Neural cell (in vitro differentiated cells): ENCODE measurements around the gene SRP68. TPM values are rescaled to one million over a fixed set of nuclear protein-coding genes. Genes with fewer than 3 reads are reported as not detected.

Experiments used
- H2AFZ ChIP-seq: fragments of 200-600, 300-800 bp; sonication (generic), shearing (Covaris generic); 2 replicates; pipeline ENCODE4 v1.6.0; 2014; ENCODE audit warnings: low read depth, mild to moderate bottlenecking, antibody characterized with exemption, low read length, moderate library complexity
- H3F3A ChIP-seq: fragments of 200-600 bp; shearing (Covaris generic); 2 replicates; pipeline ENCODE4 v1.6.1; 2016; ENCODE audit warnings: mild to moderate bottlenecking, moderate library complexity, mixed read lengths, antibody characterized with exemption, low read length; ENCODE audit not compliant: insufficient read depth, poor library complexity, severe bottlenecking
- H3K27ac ChIP-seq: fragments of 200-600, 300-800 bp; sonication (generic), shearing (Covaris generic); 2 replicates; pipeline ENCODE4 v1.5.1; 2014; ENCODE audit warnings: mild to moderate bottlenecking, low read length, moderate library complexity
- H3K27me3 ChIP-seq: fragments of 300-800, 200-600 bp; sonication (generic), shearing (Covaris generic); 2 replicates; pipeline ENCODE4 v1.6.0; 2014; ENCODE audit warnings: mild to moderate bottlenecking, low read depth, low read length, moderate library complexity; ENCODE audit not compliant: insufficient read depth
- H3K36me3 ChIP-seq: fragments of 300-800, 200-600 bp; sonication (generic), shearing (Covaris generic); 2 replicates; pipeline ENCODE4 v1.5.1; 2014; ENCODE audit warnings: mild to moderate bottlenecking, antibody characterized with exemption, low read length, moderate library complexity; ENCODE audit not compliant: insufficient read depth
- H3K4me2 ChIP-seq: fragments of 300-800, 200-600 bp; sonication (generic), shearing (Covaris generic); 2 replicates; pipeline ENCODE4 v1.6.0; 2014; ENCODE audit warnings: mild to moderate bottlenecking, low read length
- H3K4me3 ChIP-seq: fragments of 300-800, 200-600 bp; sonication (generic), shearing (Covaris generic); 2 replicates; pipeline ENCODE4 v1.5.1; 2014; ENCODE audit warnings: mild to moderate bottlenecking, low read length, moderate library complexity
- H3K79me2 ChIP-seq: fragments of 200-600 bp; shearing (Covaris generic); replicated peaks from 2 replicates; pipeline ENCODE4 v1.6.0; 2014; ENCODE audit warnings: mild to moderate bottlenecking, low read length, moderate library complexity; ENCODE audit not compliant: insufficient read depth
- H3K9ac ChIP-seq: fragments of 300-800, 200-600 bp; sonication (generic), shearing (Covaris generic); 2 replicates; pipeline ENCODE4 v1.6.1; 2016; ENCODE audit warnings: mild to moderate bottlenecking, low read length, mixed read lengths
- H3K9me2 ChIP-seq: fragments of 200-600 bp; shearing (Covaris generic); 2 replicates; pipeline ENCODE4 v1.6.1; 2016; ENCODE audit warnings: mild to moderate bottlenecking, low read length, mixed read lengths; ENCODE audit not compliant: insufficient read depth
- H3K9me3 ChIP-seq: fragments of 200-600, 300-800 bp; sonication (generic), shearing (Covaris generic); 2 replicates; pipeline ENCODE4 v1.6.1; 2016; ENCODE audit warnings: mild to moderate bottlenecking, mixed run types, low read length, moderate library complexity, mixed read lengths
- H4K20me1 ChIP-seq: fragments of 200-600 bp; shearing (Covaris generic); 2 replicates; pipeline ENCODE4 v1.6.1; 2016; ENCODE audit warnings: mild to moderate bottlenecking, mixed run types; ENCODE audit not compliant: insufficient read depth
- EP300 ChIP-seq: fragments of 450-650 bp; conservative IDR thresholded peaks from 2 replicates; pipeline ENCODE4 v1.6.1; 2014; ENCODE audit warnings: antibody characterized with exemption, mild to moderate bottlenecking, moderate library complexity; ENCODE audit not compliant: poor library complexity, severe bottlenecking
- EZH2 ChIP-seq: fragments of 200-600, 300-800 bp; shearing (Covaris generic), sonication (generic); IDR thresholded peaks from 2 replicates; pipeline ENCODE4 v1.6.1; 2014; ENCODE audit warnings: antibody characterized with exemption, low read length, borderline replicate concordance, mild to moderate bottlenecking; ENCODE audit not compliant: insufficient read depth, poor library complexity, severe bottlenecking
- MXI1 ChIP-seq: fragments of 450-650 bp; conservative IDR thresholded peaks from 2 replicates; pipeline ENCODE4 v1.6.1; 2014; ENCODE audit warnings: antibody characterized with exemption, mild to moderate bottlenecking; ENCODE audit not compliant: poor library complexity, severe bottlenecking
- POLR2AphosphoS5 ChIP-seq: IDR thresholded peaks from 2 replicates; pipeline ENCODE4 v1.6.1; 2012
- RAD21 ChIP-seq: fragments of 450-650 bp; conservative IDR thresholded peaks from 2 replicates; pipeline ENCODE4 v1.6.1; 2014; ENCODE audit warnings: antibody characterized with exemption, mild to moderate bottlenecking, moderate library complexity
- SMC3 ChIP-seq: fragments of 450-650 bp; conservative IDR thresholded peaks from 2 replicates; pipeline ENCODE4 v1.6.1; 2014; ENCODE audit warnings: antibody characterized with exemption, mild to moderate bottlenecking, moderate library complexity; ENCODE audit not compliant: poor library complexity
- TAF1 ChIP-seq: IDR thresholded peaks from 2 replicates; pipeline ENCODE4 v1.6.1; 2012; ENCODE audit warnings: low read depth
- polyA minus RNA-seq: library from RNA; depleted of rRNA, polyadenylated mRNA; stranded (reverse); fragments of >200 nt; gene quantifications from 2 replicates; pipeline ENCODE4 v1.2.3, GENCODE V29; 2014
- polyA plus RNA-seq: library from polyadenylated mRNA; depleted of rRNA; stranded (reverse); fragments of >200 nt; gene quantifications from 2 replicates; pipeline ENCODE4 v1.2.3, GENCODE V29; 2014
- TF ChIP-seq, protein P1 (sequence below): fragments of 450-650 bp; IDR thresholded peaks from 2 replicates; pipeline ENCODE4 v1.5.1; 2014; ENCODE audit warnings: antibody characterized with exemption, mild to moderate bottlenecking, moderate library complexity; ENCODE audit not compliant: poor library complexity, severe bottlenecking
- TF ChIP-seq, protein P2 (sequence below): IDR thresholded peaks from 2 replicates; pipeline ENCODE4 v1.6.1; 2012; ENCODE audit warnings: borderline replicate concordance

Gene SRP68
- polyA plus RNA-seq (22.3 and 26.3 TPM in 2 replicates), polyA minus RNA-seq (27.3 and 30.0 TPM in 2 replicates)

DNA sequence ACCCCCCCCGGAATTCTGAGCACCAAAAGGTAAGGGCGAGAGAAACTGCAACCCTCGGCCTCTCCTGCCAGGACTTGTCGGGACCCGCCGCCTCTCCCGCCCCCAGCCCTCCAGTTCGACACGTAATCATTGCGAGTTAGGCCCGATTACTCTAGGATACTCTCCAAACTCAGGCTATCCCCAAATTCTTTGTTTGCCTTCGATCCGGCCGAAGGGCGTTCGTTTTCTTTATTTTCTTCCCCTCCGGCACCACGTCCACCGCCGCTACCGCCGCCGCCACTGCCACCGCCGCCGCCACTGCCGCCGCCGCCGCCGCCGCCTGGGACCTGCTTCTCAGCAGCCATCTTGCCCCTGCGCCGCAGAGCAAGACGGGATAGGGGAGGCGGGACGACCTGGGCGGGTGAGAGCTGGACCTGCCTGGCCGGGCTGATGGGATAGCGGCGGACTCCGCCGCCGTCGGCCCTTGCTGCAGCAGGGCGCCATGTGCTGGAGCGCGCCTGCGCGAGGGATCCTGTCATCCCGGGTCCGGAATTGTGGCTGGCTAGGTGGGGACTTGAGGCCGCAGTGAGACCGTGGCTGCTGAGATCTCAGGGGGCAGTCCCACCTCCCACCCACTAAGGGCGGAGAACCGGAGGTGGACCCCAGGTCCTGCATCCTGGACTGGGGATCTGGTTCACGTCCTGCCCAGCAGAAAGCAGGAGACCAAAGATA lies at the start of gene SRP68:
SRP68 (minus strand) TSS at position 370 of the 711 bp plus-strand sequence; CDS start at position 344, 26 bp downstream.
- H3K27ac ChIP-seq = peak within 1 kb of the TSS; percentile 54

DNA sequence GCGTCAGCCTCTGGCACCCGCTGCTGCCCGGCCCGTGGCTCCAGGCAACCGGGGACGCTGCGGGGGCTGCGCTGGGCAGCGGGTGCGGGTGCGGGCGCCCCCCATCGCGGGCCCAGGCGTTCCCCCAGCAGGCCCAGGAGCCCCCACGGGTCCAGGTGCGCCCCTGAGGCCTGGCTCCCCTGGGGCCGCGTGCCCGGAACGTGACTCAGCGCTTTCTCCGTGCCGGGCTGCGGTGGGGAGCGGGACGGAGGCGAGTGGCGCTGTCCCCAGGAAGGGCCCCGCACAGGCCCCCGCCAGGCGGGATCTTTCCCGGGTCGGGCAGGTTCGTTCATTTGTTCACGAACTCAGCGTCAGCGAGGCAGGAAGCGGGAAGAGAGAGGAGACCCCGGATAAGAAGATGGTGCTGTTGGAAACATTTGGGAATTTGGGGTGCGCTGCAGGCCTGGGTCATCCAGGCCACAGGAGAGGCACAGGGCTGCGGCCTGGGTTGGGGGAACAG lies 49.7 kb upstream of the SRP68 start:
- Histone ChIP-seq H3K9me2 (no peaks in the 10 kb centered on the region), H3K9ac (no peak overlapping the region), H3K4me3 (no peak overlapping the region), H3F3A (no peaks in the 10 kb centered on the region), H3K4me2 (no peak overlapping the region), H3K79me2 (no peaks in the 10 kb centered on the region), H3K27ac (no peak overlapping the region), H3K9me3 (no peaks in the 10 kb centered on the region), H2AFZ (no peak overlapping the region), H3K27me3 (no peaks in the 10 kb centered on the region), H4K20me1 (no peaks in the 10 kb centered on the region), H3K36me3 (no peaks in the 10 kb centered on the region)
- TF ChIP-seq SMC3 (no peak), TAF1 (no peak), RAD21 (no peak), POLR2AphosphoS5 (no peak), EZH2 (no peak), EP300 (no peak), MXI1 (no peak)

More for the DNA sequence above, at the start of gene SRP68:
- no peaks in the 10 kb centered on the region for H4K20me1 ChIP-seq
- peaks cover 40% of the 10 kb centered on the region for H3K27me3 ChIP-seq
- H3K4me2 ChIP-seq = peak within 1 kb of the TSS; percentile 81
- H2AFZ ChIP-seq = peak within 1 kb of the TSS; percentile 69
- peak within 1 kb of the TSS; percentile 83 for H3K9ac ChIP-seq
- TF ChIP-seq RAD21 (peak; percentile 51), SMC3 (no peak), EP300 (no peak), POLR2AphosphoS5 (peak; percentile 94), TAF1 (peak; percentile 62), MXI1 (peak; percentile 83)
- TF ChIP-seq, protein P1, sequence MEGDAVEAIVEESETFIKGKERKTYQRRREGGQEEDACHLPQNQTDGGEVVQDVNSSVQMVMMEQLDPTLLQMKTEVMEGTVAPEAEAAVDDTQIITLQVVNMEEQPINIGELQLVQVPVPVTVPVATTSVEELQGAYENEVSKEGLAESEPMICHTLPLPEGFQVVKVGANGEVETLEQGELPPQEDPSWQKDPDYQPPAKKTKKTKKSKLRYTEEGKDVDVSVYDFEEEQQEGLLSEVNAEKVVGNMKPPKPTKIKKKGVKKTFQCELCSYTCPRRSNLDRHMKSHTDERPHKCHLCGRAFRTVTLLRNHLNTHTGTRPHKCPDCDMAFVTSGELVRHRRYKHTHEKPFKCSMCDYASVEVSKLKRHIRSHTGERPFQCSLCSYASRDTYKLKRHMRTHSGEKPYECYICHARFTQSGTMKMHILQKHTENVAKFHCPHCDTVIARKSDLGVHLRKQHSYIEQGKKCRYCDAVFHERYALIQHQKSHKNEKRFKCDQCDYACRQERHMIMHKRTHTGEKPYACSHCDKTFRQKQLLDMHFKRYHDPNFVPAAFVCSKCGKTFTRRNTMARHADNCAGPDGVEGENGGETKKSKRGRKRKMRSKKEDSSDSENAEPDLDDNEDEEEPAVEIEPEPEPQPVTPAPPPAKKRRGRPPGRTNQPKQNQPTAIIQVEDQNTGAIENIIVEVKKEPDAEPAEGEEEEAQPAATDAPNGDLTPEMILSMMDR = no peak
- TF ChIP-seq, protein P2, sequence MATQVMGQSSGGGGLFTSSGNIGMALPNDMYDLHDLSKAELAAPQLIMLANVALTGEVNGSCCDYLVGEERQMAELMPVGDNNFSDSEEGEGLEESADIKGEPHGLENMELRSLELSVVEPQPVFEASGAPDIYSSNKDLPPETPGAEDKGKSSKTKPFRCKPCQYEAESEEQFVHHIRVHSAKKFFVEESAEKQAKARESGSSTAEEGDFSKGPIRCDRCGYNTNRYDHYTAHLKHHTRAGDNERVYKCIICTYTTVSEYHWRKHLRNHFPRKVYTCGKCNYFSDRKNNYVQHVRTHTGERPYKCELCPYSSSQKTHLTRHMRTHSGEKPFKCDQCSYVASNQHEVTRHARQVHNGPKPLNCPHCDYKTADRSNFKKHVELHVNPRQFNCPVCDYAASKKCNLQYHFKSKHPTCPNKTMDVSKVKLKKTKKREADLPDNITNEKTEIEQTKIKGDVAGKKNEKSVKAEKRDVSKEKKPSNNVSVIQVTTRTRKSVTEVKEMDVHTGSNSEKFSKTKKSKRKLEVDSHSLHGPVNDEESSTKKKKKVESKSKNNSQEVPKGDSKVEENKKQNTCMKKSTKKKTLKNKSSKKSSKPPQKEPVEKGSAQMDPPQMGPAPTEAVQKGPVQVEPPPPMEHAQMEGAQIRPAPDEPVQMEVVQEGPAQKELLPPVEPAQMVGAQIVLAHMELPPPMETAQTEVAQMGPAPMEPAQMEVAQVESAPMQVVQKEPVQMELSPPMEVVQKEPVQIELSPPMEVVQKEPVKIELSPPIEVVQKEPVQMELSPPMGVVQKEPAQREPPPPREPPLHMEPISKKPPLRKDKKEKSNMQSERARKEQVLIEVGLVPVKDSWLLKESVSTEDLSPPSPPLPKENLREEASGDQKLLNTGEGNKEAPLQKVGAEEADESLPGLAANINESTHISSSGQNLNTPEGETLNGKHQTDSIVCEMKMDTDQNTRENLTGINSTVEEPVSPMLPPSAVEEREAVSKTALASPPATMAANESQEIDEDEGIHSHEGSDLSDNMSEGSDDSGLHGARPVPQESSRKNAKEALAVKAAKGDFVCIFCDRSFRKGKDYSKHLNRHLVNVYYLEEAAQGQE = peak; percentile 31
- H3K9me3 ChIP-seq = no peaks in the 10 kb centered on the region
- peaks cover 5% of the 10 kb centered on the region for H3K36me3 ChIP-seq
- no peaks in the 10 kb centered on the region for H3F3A ChIP-seq
- H3K79me2 ChIP-seq = peaks cover 33% of the 10 kb centered on the region
- H3K9me2 ChIP-seq = no peaks in the 10 kb centered on the region
- H3K4me3 ChIP-seq = peak within 1 kb of the TSS; percentile 84
